Measurements from ENCODE around the gene POLR2I. TPM values are rescaled to one million over a fixed set of nuclear protein-coding genes. Genes with fewer than 3 reads are reported as not detected.

Gene POLR2I
- total and polyA plus RNA-seq, 4 donors = 11.4 to 110 (median 61.1) TPM

GRCh38 chr19:36093687-36094086, 21.0 kb downstream of the POLR2I start:
- H3K36me3 ChIP-seq (ENCODE audit: control insufficient read depth in 4 of 4, insufficient read depth in 3 of 4, low read depth in 1 of 4, low read length in 3 of 4) = no peaks in the 10 kb centered on the region
- no peaks in the 10 kb centered on the region for H3K4me1 ChIP-seq (ENCODE audit: control insufficient read depth in 4 of 4, insufficient read depth in 4 of 4, low read length in 3 of 4)
- TF ChIP-seq, protein P1, sequence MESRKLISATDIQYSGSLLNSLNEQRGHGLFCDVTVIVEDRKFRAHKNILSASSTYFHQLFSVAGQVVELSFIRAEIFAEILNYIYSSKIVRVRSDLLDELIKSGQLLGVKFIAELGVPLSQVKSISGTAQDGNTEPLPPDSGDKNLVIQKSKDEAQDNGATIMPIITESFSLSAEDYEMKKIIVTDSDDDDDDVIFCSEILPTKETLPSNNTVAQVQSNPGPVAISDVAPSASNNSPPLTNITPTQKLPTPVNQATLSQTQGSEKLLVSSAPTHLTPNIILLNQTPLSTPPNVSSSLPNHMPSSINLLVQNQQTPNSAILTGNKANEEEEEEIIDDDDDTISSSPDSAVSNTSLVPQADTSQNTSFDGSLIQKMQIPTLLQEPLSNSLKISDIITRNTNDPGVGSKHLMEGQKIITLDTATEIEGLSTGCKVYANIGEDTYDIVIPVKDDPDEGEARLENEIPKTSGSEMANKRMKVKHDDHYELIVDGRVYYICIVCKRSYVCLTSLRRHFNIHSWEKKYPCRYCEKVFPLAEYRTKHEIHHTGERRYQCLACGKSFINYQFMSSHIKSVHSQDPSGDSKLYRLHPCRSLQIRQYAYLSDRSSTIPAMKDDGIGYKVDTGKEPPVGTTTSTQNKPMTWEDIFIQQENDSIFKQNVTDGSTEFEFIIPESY (IDR thresholded peaks at IDR 0.05) = no peak
- TF ChIP-seq JUND (IDR thresholded peaks at IDR 0.05) (no peak), RAD21 (IDR thresholded peaks at IDR 0.05) (no peak), SP1 (IDR thresholded peaks at IDR 0.05) (no peak), RXRA (IDR thresholded peaks at IDR 0.05) (no peak), FOXA1 (IDR thresholded peaks at IDR 0.05) (no peak), YY1 (IDR thresholded peaks at IDR 0.05) (no peak), HNF4G (IDR thresholded peaks at IDR 0.05) (no peak), FOXA2 (IDR thresholded peaks at IDR 0.05) (no peak), TAF1 (conservative IDR thresholded peaks at IDR 0.05) (no peak), EGR1 (IDR thresholded peaks at IDR 0.05; ENCODE audit: low read depth in 2 of 2) (no peak), CTCF (IDR thresholded peaks at IDR 0.05; ENCODE audit: low read depth, low read length, missing input control) (no peak), HNF4A (conservative IDR thresholded peaks at IDR 0.05) (no peak), GABPA (IDR thresholded peaks at IDR 0.05 in 1 of 2, conservative IDR thresholded peaks at IDR 0.05 in 1 of 2) (no peak)
- TF ChIP-seq, protein P2, sequence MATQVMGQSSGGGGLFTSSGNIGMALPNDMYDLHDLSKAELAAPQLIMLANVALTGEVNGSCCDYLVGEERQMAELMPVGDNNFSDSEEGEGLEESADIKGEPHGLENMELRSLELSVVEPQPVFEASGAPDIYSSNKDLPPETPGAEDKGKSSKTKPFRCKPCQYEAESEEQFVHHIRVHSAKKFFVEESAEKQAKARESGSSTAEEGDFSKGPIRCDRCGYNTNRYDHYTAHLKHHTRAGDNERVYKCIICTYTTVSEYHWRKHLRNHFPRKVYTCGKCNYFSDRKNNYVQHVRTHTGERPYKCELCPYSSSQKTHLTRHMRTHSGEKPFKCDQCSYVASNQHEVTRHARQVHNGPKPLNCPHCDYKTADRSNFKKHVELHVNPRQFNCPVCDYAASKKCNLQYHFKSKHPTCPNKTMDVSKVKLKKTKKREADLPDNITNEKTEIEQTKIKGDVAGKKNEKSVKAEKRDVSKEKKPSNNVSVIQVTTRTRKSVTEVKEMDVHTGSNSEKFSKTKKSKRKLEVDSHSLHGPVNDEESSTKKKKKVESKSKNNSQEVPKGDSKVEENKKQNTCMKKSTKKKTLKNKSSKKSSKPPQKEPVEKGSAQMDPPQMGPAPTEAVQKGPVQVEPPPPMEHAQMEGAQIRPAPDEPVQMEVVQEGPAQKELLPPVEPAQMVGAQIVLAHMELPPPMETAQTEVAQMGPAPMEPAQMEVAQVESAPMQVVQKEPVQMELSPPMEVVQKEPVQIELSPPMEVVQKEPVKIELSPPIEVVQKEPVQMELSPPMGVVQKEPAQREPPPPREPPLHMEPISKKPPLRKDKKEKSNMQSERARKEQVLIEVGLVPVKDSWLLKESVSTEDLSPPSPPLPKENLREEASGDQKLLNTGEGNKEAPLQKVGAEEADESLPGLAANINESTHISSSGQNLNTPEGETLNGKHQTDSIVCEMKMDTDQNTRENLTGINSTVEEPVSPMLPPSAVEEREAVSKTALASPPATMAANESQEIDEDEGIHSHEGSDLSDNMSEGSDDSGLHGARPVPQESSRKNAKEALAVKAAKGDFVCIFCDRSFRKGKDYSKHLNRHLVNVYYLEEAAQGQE (IDR thresholded peaks at IDR 0.05) = no peak
- TF ChIP-seq, protein P3, sequence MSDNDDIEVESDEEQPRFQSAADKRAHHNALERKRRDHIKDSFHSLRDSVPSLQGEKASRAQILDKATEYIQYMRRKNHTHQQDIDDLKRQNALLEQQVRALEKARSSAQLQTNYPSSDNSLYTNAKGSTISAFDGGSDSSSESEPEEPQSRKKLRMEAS (IDR thresholded peaks at IDR 0.05) = no peak
- TF ChIP-seq, protein P4, sequence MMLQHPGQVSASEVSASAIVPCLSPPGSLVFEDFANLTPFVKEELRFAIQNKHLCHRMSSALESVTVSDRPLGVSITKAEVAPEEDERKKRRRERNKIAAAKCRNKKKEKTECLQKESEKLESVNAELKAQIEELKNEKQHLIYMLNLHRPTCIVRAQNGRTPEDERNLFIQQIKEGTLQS (IDR thresholded peaks at IDR 0.05) = no peak
- H3K27me3 ChIP-seq (ENCODE audit: control insufficient read depth in 4 of 4, insufficient read depth in 4 of 4, low read length in 3 of 4) = no peaks in the 10 kb centered on the region
- 94% methylated on average over 6 of the region's 6 CpGs for WGBS
- H3K9ac ChIP-seq (ENCODE audit: low read depth in 1 of 2, low read length in 2 of 2) = no peak overlapping the region
- no peak overlapping the region for H3K4me3 ChIP-seq (ENCODE audit: low read depth in 1 of 3, low read length in 3 of 3)
- no peak for DNase-seq (ENCODE audit: low spot score)
- H3K27ac ChIP-seq (ENCODE audit: low read depth in 1 of 2, low read length in 2 of 2) = no peak overlapping the region
- no peaks in the 10 kb centered on the region for H3K9me3 ChIP-seq (ENCODE audit: control insufficient read depth in 4 of 4, low read length in 3 of 4)
